DMS153 treated with DMSO at 0.1 percent for 48 hours (cell line): Measurements from ENCODE around the gene TBC1D16.

Source experiments
- DNase-seq: peaks from one replicate; lab custom pipeline; 2025; ENCODE audit not compliant: unreplicated experiment; lab: John Stamatoyannopoulos, UW

TBC1D16 gene

DNA sequence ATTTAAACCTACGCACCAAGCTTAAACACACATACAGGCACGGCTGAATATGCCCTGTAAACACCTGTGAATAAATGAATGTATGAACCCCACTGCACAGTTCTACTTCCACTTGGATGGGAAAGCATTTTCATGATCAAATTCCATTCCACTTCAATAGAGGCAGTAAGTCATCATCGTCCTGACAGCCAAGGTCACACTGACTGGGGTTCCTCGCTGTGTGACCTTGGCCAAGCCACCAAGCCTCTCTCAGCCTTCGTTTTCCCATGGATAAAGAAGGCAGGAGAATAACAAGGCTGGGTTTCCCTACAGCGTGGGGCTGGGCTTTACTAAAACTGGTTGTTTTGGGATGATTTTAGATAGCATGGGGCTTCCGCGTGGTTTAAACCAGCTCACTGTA, 82.8 kb downstream of the TBC1D16 start:
- DNase-seq, result no peak

- no peak for DNase-seq
These were observed 83.3 kb downstream of the TBC1D16 start for GRCh38 chr17:79952265-79952877.

DNA sequence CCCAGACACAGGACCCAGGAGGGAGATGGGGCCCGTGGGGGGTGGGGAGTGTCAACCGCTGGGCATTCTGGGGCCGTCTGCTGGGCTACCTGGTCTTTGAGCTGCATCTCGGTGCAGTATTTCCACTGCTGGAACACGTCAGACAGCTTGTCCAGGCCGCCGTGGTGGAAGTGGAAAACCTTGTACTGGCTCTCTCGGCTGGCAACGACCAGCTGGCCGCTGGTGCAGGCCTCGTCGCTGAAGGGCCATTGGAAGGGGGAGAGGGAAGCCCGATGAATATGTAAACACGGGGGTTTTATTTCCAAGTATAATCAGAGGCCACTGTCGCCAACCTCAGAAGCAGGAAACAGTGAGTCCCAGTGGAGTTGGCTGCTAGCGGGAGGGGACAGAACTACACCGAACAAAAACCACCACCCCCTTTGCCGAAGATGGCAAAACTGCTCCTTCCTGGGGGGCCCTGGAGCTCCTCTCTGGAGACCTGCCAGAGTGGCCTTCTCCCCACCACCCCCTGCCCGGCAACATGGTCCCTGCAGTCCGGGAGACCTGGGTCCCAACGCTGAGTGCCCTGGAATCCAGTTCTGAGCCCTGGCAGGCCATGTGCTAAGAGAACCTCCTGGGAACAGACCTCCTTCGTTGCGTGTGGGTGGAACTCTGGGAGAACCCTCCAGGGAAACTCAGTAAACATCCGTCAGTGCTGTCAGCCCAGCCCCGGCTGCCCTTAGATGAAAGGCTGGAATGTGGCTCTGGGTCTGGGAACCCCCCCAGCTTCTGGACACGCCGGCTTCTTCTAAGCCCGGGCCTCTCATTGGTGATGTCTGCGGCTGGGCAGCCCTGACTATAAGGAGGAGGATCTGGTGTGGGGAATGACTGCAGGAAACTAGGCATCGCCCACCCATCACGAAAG, 84.1 kb downstream of the TBC1D16 start:
- DNase-seq, result peak; percentile 66

DNA sequence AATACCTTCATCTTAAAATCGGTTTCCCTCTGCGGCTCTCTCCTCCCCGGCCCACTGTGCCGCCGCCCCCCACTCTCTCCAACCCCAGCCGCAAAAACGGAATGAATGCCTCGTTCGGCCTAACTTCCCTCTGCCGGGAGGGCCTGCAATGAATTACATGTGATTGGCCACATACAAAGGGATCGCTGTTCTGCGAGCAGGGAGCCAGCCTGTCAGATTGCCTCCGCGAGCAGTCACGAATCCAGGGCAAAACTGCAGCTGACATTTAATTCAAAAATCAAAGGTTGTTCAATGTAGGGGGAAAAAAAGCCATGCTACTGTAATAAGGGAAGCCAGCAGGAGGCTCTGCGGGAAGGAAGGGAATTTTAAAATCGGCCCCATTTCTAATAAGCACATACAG, 84.9 kb downstream of the TBC1D16 start:
- no peak for DNase-seq

- DNase-seq, result no peak
These were observed 85.4 kb downstream of the TBC1D16 start for GRCh38 chr17:79950306-79950705.

GRCh38 chr17:79949656-79950209, 85.9 kb downstream of the TBC1D16 start:
- no peak for DNase-seq

DNA sequence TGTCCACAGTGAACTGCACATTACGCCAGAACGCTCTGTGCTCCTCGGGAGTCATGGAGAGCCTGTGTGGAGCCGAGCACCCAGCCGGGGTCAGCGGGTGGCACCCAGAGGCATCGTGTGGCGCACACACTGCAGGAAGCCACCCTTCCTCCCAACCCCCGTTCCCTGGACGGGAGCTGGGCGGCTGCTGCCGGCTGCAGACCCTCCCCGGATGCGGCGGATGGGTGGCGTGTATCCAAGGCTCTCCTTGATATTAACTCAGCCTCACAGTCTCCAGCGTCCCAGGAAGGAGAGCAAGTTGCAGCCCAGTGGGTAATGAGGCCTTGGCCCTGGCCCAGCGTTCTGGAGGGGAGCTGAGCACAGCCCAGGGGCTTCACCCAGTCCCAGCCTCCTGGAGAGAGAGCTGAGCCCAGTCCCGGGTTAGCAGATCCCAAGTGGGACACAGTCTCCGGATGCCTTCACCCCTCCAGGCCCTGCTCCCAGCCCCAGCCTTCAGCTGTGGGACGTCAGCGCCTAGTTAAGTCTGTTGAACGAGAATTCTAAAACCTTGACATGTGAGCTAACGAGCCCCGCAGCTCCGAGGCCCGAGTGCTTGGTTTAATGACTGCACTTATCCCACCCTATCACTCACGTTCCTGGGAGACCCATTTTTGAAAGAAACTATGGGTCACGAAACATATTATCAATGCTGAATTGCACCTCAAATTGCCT, 86.6 kb downstream of the TBC1D16 start:
- DNase-seq, result no peak

- no peak for DNase-seq
These were observed 87.2 kb downstream of the TBC1D16 start for GRCh38 chr17:79948406-79948944.

DNA sequence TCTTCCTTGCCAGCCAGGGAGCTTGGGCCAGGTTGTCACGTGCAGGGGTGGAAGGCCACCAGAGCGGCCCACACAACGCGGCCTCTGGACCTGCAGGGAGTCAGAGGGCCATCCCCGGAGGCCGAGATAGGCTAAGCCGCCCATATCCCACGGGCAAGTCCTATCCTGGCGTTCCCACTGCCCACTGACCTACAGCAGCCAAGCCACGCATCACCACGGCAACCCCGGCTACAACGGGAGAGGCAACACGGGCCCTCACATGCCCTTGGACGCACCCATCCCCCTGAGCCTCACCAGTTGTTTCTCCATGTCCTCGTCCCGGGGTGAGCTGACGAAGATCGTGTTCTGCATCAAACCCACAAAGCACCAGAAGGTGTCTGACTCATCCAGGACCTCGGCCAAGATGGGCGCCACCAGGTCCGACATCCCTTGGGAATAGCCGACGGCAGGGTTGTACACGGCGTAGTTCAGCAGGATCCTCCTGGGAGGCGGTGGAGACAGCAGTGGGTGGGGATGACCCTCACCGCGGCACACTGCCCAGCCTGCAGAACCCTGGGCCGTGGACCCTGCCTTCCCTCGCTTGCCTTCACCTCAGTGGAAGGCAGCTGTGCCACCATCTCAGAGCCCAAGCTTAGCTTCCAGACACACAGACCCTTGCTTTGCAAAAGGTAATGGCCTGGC, 88.2 kb downstream of the TBC1D16 start:
- DNase-seq, result no peak

- no peak for DNase-seq
These were observed 89.1 kb downstream of the TBC1D16 start for GRCh38 chr17:79946352-79947231.

GRCh38 chr17:79945591-79946255, 89.9 kb downstream of the TBC1D16 start:
- no peak for DNase-seq

GRCh38 chr17:79944821-79945391, 90.8 kb downstream of the TBC1D16 start:
- DNase-seq, result no peak

DNA sequence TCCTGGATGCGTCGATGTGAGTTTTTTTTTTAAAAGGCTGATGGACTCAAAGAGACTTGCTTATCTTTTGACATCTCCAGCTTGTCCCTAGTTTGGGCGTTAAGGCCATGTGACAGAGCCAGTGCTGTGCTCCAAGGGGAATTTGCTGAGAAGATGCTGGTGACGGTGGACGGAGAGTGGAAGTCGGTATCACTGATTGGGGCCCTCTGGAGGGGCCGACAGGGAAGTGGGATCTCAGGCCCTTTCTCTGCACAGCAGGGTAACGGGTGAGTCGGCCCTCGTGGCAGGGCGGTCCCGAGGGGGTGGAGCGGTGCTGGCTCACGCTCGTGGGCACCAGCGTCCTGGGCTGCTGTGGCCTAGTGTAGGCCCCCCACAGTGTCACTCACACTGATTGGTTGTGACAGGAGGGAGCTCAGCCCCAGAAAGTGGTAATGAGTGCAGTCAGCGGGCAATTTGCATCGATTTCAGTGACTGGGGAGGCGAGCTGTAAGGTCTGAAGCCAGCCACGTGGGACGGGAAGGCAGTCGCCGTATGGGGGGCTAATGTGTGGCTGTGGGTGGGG, 91.3 kb downstream of the TBC1D16 start:
- no peak for DNase-seq

GRCh38 chr17:79943347-79944241, 92.1 kb downstream of the TBC1D16 start:
- no peak for DNase-seq

DNA sequence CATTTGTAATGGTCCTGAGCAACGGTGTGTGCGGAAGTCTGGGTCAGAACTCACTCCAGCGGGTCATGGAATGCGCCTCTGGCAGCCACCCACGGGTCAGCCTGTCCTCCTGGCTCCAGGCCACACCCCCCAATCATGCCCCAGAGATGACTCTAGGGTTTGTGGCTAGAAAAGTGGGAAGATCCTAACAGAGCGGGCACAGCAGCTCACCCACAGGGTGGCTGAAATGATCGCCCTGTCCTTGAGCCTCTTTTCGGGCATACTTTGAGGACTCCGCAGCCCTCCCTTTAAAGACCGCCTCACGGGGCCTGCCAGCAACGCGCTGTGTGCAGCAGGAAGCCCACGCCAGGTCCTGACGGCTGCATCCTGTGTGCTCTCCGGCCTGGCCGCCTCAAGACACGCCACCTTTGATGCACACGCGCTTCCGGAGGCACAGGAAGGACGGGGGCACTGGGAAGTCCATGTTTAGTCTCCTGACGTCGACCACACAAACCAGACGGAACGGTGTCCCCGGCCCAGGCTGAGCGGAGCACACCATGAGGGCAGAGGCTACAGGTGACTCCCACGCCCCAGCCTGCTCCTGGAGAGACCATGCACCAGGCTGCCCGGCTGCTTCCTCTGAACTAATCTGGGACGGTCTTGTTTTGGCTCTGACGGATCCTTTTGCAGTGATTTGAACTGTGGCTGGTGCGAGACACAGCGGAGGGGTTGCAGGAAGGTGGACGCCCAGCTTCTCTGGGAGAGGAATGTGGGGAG, 92.9 kb downstream of the TBC1D16 start:
- no peak for DNase-seq

DNA sequence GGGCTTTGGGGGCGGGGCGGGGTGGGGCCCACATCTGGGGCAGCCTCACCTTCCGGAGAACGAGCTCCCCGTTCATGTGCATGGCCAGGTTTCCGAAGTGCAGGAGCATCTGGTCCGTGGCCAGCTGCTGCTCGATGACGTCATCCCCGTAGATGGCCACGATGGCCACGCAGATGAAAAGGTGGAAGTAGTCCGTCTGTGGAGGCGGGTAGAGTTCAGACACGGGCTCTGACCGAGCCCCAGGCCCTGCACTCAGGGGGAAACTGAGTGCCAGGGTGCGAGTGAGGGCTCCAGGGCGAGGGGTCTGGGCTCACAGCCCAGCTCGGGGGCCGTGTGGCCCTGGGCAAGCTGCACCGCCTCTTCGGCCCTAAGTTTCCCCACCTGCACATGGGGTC, 93.7 kb downstream of the TBC1D16 start:
- no peak for DNase-seq
